AG08395 (cell line): ENCODE results near the gene AP1S2.

ENCODE experiments used
- DNase-seq: peaks from one replicate; pipeline ENCODE4 v3.0.0; 2012; ENCODE audit warnings: mixed read lengths, low spot score

The AP1S2 gene

DNA sequence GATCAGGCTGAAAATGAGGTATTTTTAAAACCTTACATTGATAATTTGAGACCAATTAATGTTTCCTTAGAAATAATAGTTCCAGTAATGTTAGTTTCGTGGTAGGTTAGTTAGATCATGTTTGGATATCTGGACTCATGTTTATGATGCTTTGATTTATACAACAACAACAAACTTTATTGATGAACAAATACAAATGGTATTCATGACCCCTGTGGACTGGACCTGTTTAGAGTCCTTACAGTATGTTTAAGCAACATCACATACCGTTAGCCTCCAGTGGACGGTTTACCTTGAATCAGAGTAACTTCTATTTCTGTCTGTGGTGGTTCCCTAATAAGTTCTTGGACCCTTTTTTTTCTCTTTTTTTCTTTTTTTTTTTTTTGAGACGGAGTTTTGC, 46.4 kb downstream of the AP1S2 start:
- no peak for DNase-seq

DNA sequence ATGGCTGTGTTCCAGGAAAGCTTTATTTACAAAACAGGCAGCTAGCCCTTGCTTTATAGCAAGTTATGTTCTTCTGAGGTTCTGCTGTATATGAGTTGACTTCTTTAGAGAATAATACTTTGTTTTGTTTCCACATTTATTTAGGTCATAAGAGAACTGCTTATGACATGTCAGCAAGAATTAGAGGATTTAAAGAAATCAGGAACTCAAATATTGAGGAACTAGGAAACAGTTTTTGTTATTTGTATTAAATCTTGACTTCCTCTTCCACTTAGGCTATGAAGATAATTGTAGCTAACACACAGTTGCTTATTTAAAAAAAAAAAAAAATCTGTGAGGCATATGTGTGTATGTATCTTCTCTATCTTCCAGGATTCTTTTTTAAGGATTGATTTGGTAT, 50.0 kb downstream of the AP1S2 start:
- no peak for DNase-seq

DNA sequence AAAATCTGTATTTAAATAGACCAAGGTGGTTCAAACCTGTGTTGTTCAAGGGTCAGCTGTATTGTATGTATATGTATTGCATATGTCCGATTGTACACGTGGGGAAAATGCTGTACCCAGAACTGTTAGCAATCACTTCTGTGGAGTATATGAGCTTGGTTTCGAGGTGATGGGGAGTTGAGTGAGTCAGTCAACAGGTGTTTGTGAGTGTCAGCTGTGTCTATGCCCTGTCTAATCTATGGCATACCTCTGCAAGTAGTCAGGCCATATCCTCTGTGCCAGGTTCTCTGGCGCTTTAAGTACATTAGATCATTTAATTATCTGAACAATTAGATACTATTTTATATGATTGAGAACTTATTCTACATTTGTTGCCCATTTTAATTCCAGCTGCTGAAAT, 56.9 kb downstream of the AP1S2 start:
- no peak for DNase-seq

DNA sequence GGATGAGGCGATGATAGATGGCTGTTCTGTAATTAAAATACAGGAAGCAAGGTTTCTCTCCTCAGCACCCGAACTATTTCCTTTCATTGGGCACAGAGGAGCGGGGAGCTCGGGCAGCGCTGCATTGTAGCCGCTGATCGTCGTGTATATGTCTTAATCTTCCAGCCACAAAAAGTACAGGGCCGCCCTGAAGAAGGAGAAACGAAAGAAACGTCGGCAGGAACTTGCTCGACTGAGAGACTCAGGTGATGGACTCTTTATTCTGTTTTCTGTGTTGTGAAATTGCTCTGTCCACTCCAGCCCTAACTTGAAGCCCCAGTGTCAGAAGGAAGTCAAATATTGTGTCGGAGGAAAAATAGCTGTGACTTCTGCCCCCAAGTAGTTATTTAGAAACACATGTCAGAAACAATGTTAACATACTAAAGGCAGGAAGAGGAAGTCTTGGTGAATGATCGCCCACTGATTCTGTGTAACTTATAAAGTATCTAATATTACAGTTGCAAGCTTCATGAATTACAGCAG, 63.8 kb downstream of the AP1S2 start:
- peak; percentile 10 for DNase-seq

DNA sequence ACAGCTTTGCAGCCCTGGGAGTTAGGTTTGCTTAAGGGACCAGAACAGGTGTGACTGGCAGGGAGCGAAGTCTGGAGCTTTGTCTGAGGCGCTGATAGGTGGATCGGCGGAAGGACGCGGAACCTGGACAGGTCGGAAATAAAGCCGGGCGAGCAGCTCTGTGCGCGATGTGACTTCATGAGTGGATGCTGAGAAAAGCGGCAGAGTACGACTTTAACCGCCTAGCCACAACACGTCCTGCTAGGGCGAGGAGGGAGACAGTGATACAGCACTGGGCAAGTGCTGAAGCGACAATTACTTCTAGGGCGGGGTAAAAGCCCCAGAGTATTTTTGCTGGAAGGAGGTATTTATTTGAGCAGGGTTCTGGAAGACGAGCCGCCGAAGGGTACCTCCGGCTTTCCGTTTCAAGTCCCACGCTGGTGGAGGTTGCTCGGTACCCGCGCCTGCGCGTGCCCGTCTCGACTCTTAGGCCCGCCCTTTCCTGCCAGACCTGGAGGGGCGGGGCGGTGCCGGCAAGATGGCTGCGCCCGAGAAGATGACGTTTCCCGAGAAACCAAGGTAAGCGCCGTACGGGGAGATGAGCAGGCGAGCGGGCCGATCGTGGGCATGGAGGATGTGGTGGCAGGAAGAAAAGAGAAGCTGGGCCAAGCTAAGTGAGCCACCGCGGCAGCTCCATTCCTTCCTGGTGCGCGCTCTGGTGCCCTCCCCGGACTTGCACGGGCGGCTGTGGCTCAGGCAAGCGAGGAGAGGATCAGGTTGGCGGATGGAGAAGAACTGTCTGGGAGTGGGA, 64.4 kb downstream of the AP1S2 start, which contains the start of gene ZRSR2:
Gene ZRSR2, plus strand, starts transcription at position 506 of the 790 bp plus-strand sequence. Its CDS starts 12 bp downstream, at position 518.
- DNase-seq = peak; percentile 97

DNA sequence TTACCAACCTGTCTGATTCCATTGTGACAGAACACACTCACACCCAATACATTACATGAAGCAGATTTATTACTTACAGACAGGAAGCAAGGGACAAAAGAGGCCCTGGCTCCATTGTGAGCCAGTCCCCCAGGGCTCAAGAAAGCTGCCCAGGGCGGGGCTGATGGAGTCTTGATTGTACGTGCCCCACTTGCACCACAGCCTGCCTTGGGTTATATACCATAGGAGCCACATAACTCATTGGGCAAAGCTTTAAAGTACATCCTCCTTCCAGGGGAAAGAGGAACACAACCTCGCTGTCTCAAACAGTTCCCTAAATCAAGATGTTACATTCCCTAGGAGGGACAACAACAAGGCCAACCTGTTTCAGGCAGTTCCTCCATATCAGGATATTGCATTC, 67.7 kb downstream of the AP1S2 start:
- no peak for DNase-seq

DNA sequence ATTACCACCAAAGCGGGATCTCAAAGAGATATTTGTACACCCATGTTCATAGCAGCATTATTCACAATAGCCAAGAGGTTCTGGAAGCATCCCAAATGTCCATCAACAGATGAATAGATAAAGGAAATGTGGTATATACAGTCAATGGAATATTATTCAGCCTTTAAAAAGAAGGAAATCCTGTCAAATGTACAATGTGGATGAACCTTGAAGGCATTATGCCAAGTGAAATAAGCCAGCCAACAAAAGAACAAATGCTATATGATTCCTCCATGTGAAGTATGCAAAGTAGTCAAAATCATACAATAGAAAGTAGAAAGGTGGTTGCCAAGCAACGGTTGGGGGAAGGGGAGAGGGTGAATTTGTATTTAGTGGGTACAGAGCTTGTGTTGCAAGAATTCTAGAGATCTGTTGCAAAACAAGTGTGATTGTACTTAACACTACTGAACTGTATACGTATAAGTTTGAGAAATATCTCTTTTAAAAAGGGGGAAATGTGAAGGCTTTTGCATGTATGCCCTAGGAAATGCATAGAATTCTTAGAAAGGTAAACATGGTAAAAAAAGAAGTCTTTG, 69.3 kb downstream of the AP1S2 start:
- DNase-seq = no peak

DNA sequence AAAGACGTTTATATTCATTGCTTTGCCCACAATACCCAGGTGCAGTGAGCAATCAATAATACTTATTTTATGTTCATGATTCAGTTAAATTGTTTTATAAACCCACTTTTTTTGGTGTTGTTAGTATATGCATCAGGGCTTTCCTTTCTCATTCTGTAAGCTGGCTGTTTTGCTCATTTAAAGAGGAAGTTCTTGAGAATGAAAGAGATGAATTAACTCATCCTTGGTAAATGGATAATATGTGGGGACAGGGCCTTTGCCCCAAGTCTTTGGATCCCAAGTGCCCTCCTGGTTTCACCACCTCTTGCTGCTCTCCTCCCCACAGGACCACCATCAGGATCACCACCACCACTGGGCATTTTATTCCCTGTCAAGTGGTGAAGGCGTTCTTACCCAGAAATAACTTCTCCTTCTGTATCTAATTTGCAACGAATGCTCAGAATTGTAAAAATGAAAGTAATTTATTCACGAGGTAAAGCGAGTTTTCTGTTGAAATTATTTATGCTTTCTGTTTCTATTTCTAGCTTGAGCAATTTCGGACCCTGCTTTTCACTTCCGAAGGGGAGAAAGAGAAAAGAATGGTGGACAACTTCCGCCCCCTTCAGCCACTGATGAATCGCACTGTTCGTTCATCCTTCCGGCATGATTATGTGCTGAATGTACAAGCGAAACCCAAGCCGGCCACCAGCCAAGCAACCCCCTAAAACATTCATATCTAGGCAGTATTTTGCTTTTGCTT, 72.5 kb downstream of the AP1S2 start:
- no peak for DNase-seq
